ENCODE results near the gene MICOS13.
"Not testable (repeated sequence)": the region's sequence is repeated elsewhere in the genome, so short reads cannot be mapped to it uniquely, and the experiment has no call there.

The MICOS13 gene

DNA sequence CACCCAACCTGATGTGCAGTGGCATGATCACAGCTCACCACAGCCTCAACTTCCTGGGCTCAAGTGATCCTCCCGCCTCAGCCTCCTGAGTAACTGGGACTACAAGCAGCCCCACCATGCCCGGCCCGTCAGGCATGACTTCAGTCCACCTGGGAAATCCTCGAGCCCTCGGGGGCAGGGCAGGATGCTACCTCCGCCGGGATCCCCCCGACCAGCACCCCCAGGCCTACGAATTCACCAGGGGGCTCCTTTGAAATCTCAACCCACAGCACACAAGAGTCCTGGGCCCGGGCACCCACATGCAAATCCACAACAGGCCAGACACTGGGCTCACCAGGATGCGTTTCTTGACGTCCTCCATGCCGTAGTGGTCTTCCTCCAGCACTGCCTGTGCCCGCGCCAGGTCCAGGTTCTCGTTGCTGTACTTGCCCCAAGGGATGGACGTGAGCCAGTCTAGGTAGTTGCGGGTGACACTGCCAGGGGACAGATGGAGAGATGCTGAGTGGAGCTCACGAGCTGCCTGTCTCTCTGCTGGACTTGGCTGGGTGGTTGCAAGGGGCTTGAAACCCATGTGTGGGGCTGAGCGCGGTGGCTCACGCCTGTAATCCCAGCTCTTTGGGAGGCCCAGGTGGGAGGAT, 20.3 kb upstream of the MICOS13 start:
- DNase-seq (ENCODE audit: low read depth in 2 of 2): no peak

DNA sequence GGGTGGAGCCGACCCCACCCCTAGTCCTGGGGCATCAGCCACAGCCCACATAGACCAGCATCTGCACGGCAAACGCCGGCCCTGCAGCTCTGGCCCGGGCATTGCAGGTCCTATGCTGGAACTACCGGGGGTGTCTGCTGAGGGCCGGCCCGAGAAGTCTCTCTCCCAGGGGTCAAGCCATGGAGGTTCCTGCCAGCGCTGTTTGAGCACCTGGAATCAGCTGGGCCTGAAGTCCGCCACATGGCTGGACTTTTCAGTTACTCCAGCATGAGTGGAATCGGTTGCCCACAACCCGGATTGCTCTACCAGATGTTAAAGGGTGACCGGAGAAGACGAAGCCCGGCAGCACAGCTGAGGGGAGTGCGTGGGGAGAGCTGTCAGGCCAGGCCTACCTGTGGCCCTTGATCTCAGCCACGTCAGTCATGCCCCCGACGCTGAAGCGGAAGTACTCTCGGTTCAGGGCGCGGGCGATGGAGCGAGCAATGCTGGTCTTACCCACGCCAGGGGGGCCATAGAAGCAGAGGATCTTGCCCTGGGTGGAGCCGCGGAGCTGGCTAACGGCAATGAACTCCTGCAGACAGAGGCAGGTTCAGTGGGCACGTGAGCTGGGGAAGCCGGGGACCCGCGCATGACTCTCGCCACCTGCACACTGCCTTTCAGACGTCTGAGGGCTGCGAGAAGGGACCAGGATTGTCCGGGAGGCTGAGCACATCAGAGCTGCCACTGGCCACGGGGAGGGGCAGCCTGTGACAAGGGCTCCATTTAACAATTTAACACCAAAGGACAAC, 18.5 kb upstream of the MICOS13 start:
- DNase-seq (ENCODE audit: low read depth in 2 of 2): no peak

DNA sequence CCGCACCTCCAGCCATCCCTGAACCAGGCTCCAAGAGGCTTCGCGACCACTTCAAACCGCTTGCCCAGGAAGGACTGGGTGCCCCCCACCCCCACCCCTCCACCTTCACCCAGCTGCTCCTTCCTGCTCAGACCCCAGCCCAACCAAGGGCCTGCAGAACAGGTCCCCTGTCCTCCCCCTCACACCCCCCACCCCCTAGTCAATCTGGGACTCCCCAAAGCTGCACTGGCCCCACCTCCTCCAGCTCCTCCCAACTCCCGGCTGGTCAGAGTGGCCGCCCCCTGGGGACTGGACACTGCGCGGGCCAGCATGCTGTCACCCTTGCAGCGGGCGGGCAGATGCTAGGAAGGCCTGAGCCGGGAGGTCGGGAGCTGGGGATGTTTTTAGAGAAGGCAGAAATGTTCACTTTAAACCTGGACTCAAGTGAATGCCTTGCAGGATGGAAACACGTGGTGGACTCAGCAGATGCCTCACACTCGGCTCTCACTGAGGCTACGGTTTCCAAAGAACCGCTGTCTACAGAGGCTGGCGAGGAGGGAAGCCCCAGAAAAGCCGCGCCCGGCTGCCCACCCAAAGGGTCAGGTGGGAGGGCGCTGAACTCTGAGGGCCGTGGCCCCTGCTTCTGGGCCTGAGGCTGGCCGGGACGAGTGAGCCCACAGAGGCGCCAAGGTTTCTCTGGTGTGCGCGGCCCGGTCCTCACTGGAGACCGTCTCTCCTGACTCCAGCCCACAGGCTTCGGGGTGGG, 17.7 kb upstream of the MICOS13 start:
- no peak for DNase-seq (ENCODE audit: low read depth in 2 of 2)

DNA sequence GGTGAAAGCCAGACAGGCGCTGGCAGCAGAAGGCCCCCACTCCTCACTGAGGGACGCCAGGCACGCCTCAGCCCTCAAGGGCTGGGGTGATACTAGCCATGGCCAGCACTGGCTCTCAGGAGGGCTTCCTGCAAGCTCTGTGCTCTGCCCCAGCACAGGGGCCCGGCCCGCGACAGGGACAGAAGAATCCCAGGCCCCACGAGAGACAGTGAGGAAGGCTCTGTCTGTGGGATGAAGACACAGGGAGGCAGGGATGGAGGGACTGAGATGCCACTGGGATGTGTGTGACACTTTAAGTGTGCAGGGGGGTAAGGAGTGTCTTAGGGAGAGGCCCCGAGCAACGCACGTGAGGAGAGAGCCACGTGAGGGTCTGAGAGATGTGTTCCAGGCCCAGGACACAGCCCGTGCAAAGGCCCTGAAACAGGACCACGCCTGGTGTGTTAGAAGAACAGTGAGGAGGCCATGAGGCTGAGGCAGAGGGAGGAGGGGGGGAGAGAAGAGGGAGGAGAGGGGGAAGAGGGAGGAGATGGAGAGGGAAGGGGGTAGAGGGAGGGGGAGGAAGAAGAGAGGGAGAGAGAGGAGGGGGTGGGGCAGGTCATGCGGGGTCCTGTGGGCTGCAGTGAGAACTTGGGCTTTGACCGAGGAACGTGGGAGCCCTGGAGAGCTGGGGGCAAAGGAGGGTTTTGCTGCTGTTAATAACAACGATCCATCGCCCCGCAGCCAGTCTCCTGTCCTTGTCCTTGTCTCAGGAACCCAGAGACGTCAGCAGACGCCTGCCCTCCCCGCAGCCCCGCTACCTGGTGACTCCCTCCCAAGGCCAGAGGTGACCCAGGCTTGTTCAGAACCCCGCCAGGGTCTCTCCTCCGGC, 16.9 kb upstream of the MICOS13 start:
- DNase-seq (ENCODE audit: low read depth in 2 of 2): no peak

DNA sequence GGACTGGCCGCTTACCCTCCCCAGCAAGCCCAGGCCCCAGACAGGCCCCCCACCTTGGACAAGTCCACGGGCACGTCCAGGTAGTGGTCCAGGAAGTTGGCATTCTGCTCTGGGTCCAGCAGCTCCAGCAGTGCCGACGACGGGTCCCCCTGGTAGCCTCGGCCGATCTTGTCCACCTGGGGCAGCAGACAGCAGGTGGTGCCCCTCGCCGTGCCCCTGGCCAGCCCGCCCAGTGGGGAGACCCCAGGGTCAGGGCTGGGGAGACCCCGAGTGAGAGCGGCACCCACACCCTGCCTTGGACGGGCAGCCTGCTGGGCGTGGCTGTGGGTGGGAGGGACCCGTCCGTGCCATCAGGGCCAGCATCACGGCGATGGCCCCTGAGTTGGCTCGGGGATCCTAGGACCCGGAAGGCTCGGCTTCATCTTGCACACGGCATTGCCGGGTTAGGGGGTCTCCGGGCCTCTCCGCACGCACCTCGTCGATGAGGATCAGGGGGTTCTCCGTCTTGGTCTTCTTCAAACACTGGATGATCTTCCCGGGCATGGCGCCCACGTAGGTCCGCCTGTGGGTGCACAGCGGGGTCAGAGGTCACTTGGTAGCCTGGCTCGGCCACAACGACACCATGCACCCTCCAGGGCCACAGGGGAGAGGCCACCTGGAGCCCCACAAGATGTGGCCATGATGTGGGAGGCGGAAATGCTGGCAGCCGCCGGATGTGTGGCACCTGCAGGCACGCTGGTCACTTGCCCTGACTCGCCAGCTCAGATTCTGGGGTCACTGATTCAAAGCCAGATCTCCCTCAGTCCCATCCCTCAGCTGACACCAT, 16.1 kb upstream of the MICOS13 start:
- no peak for DNase-seq (ENCODE audit: low read depth in 2 of 2)

GRCh38 chr19:5695649-5696195, 15.4 kb upstream of the MICOS13 start:
- no peak for DNase-seq (ENCODE audit: low read depth in 2 of 2)

DNA sequence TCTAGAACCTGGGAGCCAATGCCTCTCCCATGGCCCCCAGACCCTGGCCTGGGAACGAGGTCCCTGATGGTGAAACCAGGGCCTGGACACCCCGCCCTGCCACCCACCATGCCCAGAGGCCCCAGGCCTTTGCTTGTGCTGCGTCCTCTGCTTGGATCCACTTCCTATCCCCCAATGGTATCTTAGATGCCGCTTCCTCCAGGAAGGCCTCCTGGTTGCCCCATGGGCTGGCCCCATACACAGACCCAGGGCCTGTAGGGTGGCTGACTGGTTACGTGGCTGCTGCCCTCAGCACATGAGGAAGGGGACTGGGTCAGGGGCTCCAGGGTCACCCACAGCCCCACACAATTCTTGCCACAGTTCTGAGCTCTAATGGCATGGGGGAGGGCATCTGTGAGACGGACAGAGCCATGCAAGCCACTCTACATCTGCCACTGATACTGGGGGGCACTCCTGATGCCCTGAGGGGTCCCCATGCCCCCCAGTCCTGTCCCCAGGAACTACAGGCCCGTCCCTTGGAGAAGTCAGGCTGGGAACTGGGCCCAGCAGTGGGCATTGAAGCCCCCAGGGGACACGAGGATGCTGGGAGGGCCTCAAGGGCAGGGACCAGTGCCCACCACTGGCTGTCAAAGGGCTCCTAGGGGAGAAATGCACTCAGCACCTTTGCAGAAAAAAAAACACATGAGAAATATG, 14.8 kb upstream of the MICOS13 start:
- no peak for DNase-seq (ENCODE audit: low read depth in 2 of 2)

- no peak for DNase-seq (ENCODE audit: low read depth in 2 of 2)
Observed at GRCh38 chr19:5694167-5694955, 14.0 kb upstream of the MICOS13 start.

- DNase-seq (ENCODE audit: low read depth in 2 of 2): no peak
Observed at GRCh38 chr19:5693195-5694166, 13.2 kb upstream of the MICOS13 start.

DNA sequence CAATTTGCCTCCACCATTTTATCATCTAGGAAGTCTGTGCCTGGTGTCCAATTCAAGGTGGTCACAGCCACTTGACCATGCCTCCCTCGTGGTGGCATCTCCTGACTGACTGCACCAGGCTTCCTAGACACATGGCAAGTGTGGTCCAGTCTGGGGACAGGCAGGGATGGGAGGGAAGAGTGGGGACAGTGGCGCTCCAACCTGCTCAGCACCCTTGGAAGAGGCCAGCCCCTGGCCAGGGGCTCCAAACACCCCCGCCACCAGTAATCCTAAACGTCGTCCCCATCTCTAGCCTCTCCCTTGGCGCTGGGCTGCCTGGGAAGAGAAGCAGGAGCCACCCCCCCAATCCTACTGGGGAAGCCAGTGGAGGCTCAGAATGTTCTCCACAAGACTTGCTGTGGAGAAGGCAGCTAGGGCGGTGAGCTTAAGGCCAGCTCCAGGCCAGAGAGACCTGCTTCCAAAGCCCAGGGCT, 12.4 kb upstream of the MICOS13 start:
- DNase-seq (ENCODE audit: low read depth in 2 of 2): no peak

- DNase-seq (ENCODE audit: low read depth in 2 of 2): peak in 1 of 2 experiments; percentile 26
Observed at GRCh38 chr19:5691822-5692722, 11.8 kb upstream of the MICOS13 start.

DNA sequence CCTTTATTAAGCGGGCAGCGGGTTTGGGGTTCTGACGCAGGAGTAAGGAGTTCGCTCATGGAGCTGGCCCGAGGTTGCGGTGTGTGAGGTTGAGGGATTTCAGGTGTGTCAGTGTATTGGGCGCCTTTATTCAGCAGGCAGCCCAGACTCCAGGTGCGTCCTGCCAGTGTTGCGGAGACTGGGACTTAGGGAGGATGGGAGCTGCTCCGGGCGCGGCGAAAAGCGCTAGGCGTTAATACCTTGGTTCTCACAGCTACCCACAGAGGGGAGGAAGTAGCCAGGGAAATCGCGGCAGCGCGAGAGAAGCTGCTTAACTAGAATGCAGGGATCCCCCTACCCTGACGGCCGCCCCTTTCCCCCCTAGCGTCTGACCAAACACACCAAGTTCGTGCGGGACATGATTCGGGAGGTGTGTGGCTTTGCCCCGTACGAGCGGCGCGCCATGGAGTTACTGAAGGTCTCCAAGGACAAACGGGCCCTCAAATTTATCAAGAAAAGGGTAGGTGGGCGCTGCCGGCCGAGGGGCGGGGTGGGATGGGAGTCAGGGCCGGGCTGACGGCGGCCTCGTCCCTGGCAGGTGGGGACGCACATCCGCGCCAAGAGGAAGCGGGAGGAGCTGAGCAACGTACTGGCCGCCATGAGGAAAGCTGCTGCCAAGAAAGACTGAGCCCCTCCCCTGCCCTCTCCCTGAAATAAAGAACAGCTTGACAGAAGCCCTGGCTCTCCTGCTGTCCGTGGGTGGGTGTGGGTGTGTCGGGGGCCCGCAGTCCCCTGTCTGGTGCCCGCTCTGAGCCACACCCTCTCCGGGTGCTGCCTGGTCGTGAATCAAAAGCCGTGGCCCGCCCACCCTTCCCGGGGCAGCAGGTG, 10.9 kb upstream of the MICOS13 start:
- peak; percentile 41 to 61 for DNase-seq (ENCODE audit: low read depth in 2 of 2)

DNA sequence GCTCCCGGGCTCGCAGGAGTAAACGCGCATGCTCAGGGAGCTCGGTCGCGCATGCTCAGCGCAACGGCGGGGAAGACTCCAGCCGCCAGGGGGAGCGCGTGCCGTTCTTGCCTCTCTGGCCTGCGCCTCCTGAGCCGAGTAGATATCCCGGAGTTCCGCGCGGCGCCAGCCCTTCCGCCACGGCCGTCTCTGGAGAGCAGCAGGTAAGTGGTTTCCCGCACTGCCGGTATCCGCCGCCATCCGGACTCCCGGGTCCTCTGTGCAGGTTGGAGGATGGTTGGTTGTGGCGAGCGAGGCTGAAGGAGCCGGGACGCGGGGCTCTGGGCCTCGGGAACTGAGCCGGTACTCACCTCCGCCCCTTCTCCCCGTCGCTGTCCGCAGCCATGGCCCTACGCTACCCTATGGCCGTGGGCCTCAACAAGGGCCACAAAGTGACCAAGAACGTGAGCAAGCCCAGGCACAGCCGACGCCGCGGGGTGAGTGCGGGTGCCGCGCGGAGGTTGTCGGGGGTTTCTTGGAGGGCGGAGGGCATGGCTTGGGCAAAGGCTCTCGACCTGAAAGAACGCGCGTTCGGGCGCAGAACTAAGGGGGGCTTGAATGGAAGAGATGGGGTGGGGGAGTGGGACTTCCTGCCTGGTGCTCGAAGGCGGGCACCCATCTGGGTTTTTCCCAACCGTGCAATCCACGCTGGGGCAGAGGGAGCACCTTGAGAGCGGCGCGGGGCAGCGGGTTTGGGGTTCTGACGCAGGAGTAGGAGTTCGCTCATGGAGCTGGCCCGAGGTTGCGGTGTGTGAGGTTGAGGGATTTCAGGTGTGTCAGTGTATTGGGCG, 10.0 kb upstream of the MICOS13 start, which contains the start of gene RPL36:
RPL36 (plus strand) TSS at position 171 of the 830 bp plus-strand sequence; CDS start at position 384, 213 bp downstream.
- DNase-seq (ENCODE audit: low read depth in 2 of 2): peak; percentile 98 to 99

DNA sequence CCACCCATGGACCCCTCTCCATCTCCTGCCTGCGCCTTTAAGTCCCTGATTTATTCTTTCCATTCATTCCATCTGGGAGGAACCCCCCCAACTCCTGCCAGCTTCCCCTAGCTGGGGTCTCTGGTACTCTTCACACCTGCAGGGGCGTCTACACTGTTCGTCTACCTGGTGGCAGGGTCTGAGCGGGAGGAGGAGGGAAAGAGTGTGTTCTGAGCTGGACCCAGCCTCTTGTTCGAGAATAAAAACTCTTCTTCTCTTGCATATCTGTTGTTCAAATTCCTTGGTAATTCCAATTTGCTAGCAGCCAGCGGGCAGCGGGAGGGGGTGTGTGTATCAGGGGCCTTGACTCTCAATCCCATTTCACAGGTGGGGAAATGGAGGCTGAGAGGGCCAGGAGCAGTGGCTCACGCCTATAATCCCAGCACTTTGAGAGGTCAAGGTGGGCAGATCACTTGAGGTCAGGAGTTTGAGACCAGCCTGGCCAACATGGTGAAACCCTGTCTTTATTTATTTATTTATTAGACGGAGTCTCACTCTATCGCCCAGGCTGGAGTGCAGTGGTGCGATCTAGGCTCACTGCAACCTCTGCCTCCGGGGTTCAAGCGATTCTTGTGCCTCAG, 8.1 kb upstream of the MICOS13 start:
- not testable (repeated sequence) for DNase-seq (ENCODE audit: low read depth in 2 of 2)
